COR-L47 (cell line): ENCODE measurements around the gene ASCC3.

ENCODE experiments used
- DNase-seq: peaks from one replicate; lab custom pipeline; 2025; lab: John Stamatoyannopoulos, UW

Gene ASCC3

GRCh38 chr6:100464903-100465700, 416.0 kb downstream of the ASCC3 start, which contains the start of gene SIM1:
Gene SIM1, minus strand, starts transcription at chr6:100464921. Its CDS starts 1,453 bp downstream, at chr6:100463468.
- no peak for DNase-seq

GRCh38 chr6:100464162-100464851, 416.8 kb downstream of the ASCC3 start:
- no peak for DNase-seq

DNA sequence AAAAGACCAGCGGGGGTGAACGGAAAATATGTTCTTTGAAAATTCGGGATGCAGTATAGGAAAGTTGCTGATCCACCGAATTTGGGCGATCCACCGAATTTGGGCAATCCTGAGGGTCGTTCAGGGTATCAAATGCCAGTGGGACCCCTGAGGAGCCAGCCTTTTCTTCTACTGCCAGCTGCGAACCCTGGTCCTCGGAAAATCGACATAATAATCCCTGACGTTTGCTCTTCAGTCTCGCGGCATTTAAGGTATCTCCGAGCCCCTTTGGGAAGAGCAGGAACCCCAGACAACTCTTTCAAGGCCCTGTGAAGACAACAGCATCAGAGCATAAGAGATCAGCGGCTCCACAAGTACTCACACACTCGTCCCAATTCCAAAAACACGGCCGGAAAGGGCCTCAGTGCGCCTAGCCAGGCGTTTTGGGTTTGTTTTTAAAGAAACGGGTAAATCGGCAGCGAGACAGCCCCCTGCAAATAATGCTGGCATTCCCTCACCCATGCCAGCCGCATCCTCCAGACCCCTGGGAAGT, 417.4 kb downstream of the ASCC3 start:
- no peak for DNase-seq

DNA sequence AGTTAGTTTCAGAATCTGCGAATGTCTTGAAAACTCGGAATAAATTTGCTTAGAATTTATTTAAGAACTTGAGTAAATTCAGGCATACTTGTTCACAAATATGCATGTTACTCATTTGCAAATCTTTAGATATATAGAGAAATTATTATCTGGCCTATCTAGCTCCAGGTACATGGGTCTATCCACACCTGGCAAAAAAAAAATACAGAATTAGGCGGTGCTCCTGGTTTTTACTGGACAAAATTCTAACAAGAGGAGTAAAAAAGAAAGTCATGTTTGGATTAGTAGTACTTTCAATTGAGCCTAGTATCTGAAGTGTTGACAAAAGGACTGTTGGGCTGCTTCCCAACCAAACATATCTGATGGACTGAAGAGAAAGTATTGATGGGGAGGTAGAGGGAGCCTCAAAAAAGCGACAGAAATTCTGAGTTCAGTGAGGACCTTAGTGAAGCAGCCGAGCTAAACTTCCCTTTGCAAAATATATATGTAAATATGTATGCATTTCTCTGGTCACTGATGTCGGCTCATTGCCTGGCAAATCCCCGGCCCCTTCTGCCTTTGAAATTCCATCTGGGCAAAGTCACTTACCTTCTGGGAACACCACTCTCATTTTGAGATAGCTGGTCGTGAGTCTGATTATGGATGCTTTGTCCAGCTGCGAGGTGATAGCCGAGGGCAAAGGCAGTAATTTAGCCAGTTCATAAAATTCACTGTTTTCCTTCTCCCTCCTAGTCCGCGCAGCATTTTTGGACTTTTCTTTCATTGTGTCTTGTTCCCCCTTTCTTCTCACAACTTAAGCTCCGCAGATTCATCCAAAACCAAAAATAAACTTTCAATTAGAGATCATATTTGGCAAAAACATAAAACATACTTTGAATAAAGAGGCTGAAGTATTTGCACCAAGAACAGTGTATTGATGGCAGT, 418.2 kb downstream of the ASCC3 start:
- DNase-seq = no peak

GRCh38 chr6:100461917-100462705, 419.0 kb downstream of the ASCC3 start:
- no peak for DNase-seq

GRCh38 chr6:100461278-100461916, 419.7 kb downstream of the ASCC3 start:
- no peak for DNase-seq

GRCh38 chr6:100460650-100461204, 420.4 kb downstream of the ASCC3 start:
- no peak for DNase-seq

DNA sequence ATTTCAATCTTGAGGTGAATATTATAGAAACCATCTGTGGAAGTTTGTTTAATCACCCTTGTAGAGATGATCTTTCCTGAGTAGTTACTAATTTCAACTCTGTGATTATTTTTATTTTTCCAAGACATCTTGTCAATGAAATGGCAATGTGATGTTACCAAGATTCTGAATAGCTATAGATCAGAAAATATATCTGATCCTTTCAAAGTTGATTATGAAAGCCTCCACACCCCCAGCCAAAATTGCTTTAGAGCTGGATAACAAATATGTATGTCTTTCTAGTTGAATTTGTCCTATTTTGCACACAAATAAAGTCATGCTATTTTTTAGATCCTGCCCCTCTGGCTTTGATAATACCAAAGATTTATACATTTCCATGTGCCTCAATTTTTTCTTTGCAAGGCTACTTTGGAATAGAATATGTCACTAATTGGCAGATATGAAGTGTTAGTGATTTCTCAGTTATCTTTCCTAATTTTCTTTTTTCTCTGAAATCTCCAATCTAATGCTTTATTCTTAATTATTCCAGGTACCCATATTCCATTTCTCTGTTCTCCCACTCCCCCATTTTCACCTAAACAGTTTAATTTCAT, 421.4 kb downstream of the ASCC3 start:
- no peak for DNase-seq

GRCh38 chr6:100458841-100459591, 422.1 kb downstream of the ASCC3 start:
- DNase-seq = no peak
